Stimulated activated CD4-positive, alpha-beta T cell treated with anti-CD3 and anti-CD28 coated beads, Interleukin-15, amount 100 ng/mL, for 48 hours (primary cell): ENCODE measurements around the gene ATAD5.

Source experiments
- DNase-seq, 2 donors: peaks; one replicate each; pipeline ENCODE4 v3.0.0-alpha.2; 2020; ENCODE audit warnings: low read depth in 2 of 2

ATAD5 gene

GRCh38 chr17:30942308-30943079, 110.7 kb downstream of the ATAD5 start:
- DNase-seq: no peak
